Large intestine (tissue), 3 donors: ENCODE results near the gene RBMS3. TPM values are rescaled to one million over a fixed set of nuclear protein-coding genes. Genes with fewer than 3 reads are reported as not detected.

ENCODE experiments used
- DNase-seq, 2 donors: peaks; one replicate each; pipeline versions ENCODE4 v3.0.0 to v3.0.0-alpha.2; 2013
- H3K27ac ChIP-seq: one replicate; pipeline ENCODE4 v1.5.1; 2013; ENCODE audit warnings: low read length
- H3K27me3 ChIP-seq: 2 replicates; pipeline ENCODE4 v1.6.1; 2013; ENCODE audit warnings: low read length; ENCODE audit not compliant: control insufficient read depth, insufficient read depth
- H3K36me3 ChIP-seq: 2 replicates; pipeline ENCODE4 v1.6.1; 2013; ENCODE audit warnings: low read length; ENCODE audit not compliant: control insufficient read depth, insufficient read depth
- H3K4me1 ChIP-seq: one replicate; pipeline ENCODE4 v1.6.1; 2013; ENCODE audit warnings: low read length; ENCODE audit not compliant: control insufficient read depth, insufficient read depth
- H3K4me3 ChIP-seq: one replicate; pipeline ENCODE4 v1.5.1; 2013; ENCODE audit warnings: low read length
- H3K9me3 ChIP-seq: one replicate; pipeline ENCODE4 v1.6.1; 2013; ENCODE audit warnings: mild to moderate bottlenecking, low read depth, low read length, moderate library complexity; ENCODE audit not compliant: control insufficient read depth
- WGBS: methylation state at CpG from one replicate; pipeline ENCODE4 v1.1.5; 2013; ENCODE audit warnings: low lambda C conversion rate; ENCODE audit not compliant: insufficient coverage; 5-methylcytosine and 5-hydroxymethylcytosine counted together
- polyA plus RNA-seq: library from polyadenylated mRNA; unstranded; fragments of 120-200 nt; gene quantifications from one replicate; pipeline ENCODE4 v1.2.1, GENCODE V29; 2013

Gene RBMS3
- polyA plus RNA-seq, 1 donor, result 10.8 TPM

DNA sequence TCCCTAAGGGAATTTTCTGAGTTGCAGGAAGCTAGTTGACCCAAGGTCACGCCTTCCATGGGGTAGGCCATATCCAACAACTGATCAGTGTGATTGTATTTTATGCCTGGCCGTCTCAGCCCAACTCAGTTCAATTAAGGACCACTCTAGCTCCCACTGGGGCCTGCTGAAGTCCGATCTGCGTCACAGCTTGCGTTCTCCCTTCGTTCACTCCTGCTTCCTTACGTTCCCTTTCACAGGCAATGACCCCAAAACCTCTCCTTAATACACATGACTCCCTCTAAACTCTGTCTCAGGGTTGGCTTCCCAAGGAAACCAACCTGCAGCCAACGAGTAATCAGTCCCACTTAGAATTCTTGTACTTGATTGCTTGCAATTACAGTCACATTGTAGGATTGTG, 428.0 kb downstream of the RBMS3 start:
- DNase-seq, result no peak
- 100% methylated on average over 4 of the region's 8 CpGs for WGBS
- Histone ChIP-seq H3K4me3 (no peak overlapping the region), H3K27ac (no peak overlapping the region), H3K36me3 (no peaks in the 10 kb centered on the region), H3K27me3 (no peaks in the 10 kb centered on the region), H3K9me3 (no peaks in the 10 kb centered on the region), H3K4me1 (no peaks in the 10 kb centered on the region)

DNA sequence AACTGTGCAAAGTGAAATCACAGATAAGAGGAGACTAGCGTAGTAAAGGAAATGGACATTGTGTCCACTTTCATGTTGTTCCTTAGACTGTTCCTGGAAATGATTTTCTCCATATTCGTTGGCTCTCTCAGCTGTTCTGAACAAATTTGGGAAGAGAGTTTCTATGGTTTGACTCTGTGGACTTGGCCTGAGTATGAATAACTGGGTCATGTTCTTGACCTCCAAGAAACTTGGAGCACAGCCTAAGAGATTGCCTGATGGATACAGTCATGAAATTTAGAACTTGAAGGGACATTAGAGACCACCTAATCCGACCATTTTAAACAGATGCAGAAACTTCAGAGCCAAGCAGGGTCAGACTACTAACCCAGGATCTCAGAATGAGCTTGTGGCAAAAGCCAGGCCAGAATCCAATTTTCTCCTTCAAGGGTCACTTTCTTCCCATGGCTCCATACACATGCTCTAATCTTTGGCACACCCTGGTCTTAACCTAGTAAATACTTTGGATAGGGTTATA, 430.4 kb downstream of the RBMS3 start:
- H3K4me3 ChIP-seq, result no peak overlapping the region
- H3K36me3 ChIP-seq, result no peaks in the 10 kb centered on the region
- no peak overlapping the region for H3K27ac ChIP-seq
- DNase-seq, result no peak
- H3K9me3 ChIP-seq, result no peaks in the 10 kb centered on the region
- WGBS, result 100% methylated on average over 1 of the region's 3 CpGs
- H3K4me1 ChIP-seq, result no peaks in the 10 kb centered on the region
- H3K27me3 ChIP-seq, result no peaks in the 10 kb centered on the region

DNA sequence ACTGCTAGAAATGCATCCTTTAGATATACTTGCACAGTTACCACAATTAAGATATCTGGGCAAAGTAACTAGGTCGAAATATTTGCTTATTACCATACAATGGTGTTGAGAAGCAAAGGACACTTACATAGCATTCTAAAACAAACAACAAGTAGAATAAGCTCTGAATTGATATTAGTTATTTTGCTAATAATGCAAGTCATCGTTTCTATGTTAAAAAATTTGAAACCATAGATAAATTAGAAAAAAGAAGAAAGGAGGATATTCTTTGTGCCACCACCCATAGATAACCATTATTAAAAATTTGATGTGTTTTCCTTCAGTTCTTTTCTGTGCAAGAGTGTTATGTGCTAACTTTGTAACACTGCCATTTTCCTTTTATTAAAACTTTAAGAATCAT, 435.3 kb downstream of the RBMS3 start:
- H3K4me3 ChIP-seq, result no peak overlapping the region
- H3K9me3 ChIP-seq, result no peaks in the 10 kb centered on the region

DNA sequence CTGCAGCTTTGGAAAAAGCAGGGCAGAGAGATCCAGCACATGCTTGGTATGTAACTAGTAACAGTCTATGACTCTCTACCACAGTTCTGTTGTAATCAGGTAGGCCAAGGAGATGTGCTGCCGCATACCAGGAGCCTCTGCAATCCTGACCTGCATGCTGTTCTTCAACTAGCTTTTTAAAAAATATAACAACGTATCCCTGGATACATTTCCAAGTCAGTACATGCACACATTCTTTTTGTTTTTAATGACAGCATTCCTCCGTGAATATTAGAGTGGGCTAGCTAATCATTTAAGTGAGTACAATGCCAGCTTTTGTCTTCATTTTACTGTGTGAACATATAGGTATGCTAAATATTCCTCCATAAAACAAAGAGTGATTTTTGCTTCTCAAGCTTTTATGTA, 437.8 kb downstream of the RBMS3 start:
- no peaks in the 10 kb centered on the region for H3K27me3 ChIP-seq
- H3K27ac ChIP-seq, result no peak overlapping the region
- whole genome bisulfite sequencing, result 100% methylated on average over 1 of the region's 3 CpGs
- no peak overlapping the region for H3K4me3 ChIP-seq
- DNase-seq, result no peak
- H3K36me3 ChIP-seq, result no peaks in the 10 kb centered on the region
- H3K4me1 ChIP-seq, result no peaks in the 10 kb centered on the region
- no peaks in the 10 kb centered on the region for H3K9me3 ChIP-seq

More for the DNA sequence above, 435.3 kb downstream of the RBMS3 start:
- H3K27me3 ChIP-seq, result no peaks in the 10 kb centered on the region
- H3K27ac ChIP-seq, result no peak overlapping the region
- WGBS, result 78% methylated on average over 1 of the region's 2 CpGs
- H3K36me3 ChIP-seq, result no peaks in the 10 kb centered on the region
- DNase-seq, result no peak
- H3K4me1 ChIP-seq, result no peaks in the 10 kb centered on the region

DNA sequence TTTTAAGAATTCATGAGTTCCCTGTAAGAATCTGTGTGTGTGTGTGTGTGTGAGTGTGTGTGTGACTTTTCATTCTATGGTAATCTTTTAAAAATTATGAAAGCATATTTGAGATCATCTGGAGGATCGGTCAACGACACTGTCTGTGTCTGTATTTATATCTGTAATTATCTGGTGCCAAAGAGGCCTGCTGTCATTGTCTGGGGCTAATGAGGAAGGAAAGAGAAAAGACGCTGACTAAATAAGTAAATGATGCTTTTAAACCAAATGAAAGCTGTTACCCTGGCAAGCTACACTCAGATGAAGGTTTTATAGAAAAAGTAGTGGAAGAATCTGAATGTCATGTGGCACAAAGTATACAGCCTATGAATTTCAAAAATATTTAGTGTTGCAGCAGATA, 439.8 kb downstream of the RBMS3 start:
- Histone ChIP-seq H3K4me1 (no peaks in the 10 kb centered on the region), H3K9me3 (no peaks in the 10 kb centered on the region), H3K4me3 (no peak overlapping the region), H3K27ac (no peak overlapping the region), H3K27me3 (no peaks in the 10 kb centered on the region), H3K36me3 (no peaks in the 10 kb centered on the region)
- WGBS, result 80% methylated on average over 1 of the region's 3 CpGs
- no peak for DNase-seq

DNA sequence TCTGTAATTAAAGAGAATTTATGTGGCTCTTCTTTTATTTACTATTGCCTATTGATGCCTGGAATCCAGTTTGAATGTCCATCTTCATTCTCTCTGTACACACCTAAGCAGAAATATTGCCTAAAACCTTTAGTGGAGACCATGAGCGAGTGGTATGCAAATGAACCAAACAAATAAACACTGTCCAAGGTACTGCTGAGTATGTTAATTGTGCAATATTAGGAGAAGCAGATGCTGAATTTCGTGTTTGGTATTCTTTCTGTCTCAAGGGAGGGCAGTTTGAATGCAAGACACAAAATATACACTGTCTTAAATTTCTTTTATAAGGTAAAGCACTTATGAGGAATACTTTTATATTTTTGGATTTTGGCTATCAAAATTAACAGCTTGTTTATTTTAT, 440.9 kb downstream of the RBMS3 start:
- Histone ChIP-seq H3K4me1 (no peaks in the 10 kb centered on the region), H3K36me3 (no peaks in the 10 kb centered on the region), H3K4me3 (no peak overlapping the region), H3K27ac (no peak overlapping the region), H3K9me3 (no peaks in the 10 kb centered on the region), H3K27me3 (no peaks in the 10 kb centered on the region)
- no peak for DNase-seq
- WGBS, result no CpG with 5 or more reads among the region's 2 CpGs

DNA sequence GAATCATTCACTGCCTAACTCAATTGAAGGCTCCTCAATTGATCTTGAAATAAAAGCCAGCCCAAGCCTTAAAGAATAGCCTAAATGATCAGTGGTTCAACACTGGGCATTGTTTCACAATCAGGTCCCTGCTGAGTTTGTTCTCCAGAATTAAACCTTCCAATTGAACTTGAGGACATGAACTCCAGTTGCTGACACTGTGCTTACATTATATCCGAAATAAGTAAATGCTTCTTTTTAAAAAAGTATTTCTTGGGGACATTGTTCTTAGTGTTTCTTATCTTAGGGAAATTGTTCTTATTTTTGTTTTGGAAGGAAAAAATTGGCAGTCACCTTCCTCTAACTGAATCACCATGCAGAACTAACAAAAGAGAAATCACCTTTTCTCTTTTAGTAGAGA, 450.2 kb downstream of the RBMS3 start:
- Histone ChIP-seq H3K9me3 (no peaks in the 10 kb centered on the region), H3K4me1 (no peaks in the 10 kb centered on the region), H3K27me3 (no peaks in the 10 kb centered on the region), H3K4me3 (no peak overlapping the region), H3K27ac (no peak overlapping the region), H3K36me3 (no peaks in the 10 kb centered on the region)
- DNase-seq, result no peak
- no CpG with 5 or more reads among the region's 1 CpG for WGBS

DNA sequence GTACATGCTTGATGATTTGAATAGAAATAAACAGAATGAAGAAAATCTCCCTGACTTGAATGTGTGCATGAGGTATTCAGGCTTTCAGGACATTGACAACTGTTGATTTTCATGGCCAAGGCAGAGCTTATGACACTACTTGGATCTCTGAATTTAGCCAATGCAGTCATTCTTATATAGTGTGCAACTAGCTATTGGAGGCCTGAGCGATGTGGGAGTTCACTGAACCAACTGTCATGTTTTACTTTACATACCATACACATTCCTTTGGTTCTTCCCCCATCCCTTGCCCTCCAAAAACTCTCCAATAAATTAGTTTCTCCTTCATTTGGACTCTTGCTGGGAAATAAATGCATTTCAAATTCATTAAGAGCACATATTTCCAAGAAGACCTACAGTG, 460.4 kb downstream of the RBMS3 start:
- H3K4me1 ChIP-seq, result no peaks in the 10 kb centered on the region
- H3K27me3 ChIP-seq, result no peaks in the 10 kb centered on the region
- WGBS, result no CpG with 5 or more reads among the region's 1 CpG
- H3K4me3 ChIP-seq, result no peak overlapping the region
- H3K9me3 ChIP-seq, result no peaks in the 10 kb centered on the region
- H3K27ac ChIP-seq, result no peak overlapping the region
- H3K36me3 ChIP-seq, result no peaks in the 10 kb centered on the region
- no peak for DNase-seq

DNA sequence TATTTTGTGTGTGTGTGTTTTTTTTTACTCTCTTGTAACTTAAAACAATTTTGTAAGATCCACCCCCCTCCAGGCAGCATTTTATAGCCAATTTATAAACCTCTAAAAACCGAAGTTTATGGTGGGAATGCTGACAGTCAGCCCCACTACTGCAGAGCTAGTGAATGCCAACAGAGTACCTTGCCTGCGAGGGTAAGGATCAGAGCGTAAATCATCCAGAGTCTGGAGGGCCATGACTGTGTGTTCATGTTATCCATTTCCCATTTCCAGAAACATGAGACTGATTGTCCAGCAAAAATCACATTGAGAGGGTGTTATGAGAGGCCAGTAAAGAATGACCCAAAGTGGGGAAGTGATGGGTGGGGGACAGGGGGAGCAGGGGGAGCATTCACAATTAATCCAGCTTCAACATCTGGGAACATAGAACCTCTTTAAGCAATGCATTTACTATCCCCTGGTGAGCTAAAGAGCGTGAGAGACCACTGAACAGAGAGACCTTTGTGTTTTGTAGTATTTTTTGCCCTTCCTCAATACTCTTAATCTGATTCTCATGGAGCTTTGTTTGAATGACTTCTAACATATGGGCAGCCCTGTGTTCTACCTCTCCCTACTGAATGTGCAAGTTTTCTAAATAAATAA, 464.5 kb downstream of the RBMS3 start:
- H3K9me3 ChIP-seq, result no peaks in the 10 kb centered on the region
- no CpG with 5 or more reads among the region's 4 CpGs for WGBS
- no peaks in the 10 kb centered on the region for H3K36me3 ChIP-seq

DNA sequence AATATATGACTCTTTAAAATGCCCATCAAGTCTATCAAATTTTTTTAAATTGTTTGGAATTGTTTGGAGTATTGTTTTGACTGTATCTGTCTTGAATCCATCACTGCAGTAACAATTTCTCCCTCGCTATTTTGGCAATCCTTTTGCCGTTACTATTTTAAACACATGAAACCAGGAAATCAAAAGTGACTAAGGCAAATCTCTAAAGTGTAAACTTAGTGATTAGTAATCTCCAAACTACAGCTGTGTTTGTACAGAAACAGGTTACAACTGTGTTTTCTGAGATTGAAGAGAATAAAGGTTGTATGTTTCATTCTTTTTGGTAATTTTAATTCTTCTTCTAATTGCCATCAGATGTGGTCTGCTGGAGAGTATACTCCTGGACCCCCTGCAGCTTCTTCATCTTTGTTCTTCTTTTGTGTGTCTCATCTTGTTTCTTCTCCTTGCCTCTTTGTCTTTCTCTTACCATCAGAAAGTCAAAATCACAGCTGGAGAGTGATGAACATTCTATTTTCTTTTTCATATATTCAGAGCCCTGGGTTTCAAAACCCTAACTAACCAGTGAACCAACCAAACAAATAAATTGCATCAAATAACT, 465.4 kb downstream of the RBMS3 start:
- no peaks in the 10 kb centered on the region for H3K36me3 ChIP-seq
- no peaks in the 10 kb centered on the region for H3K27me3 ChIP-seq
- WGBS, result 81% methylated on average over 2 of the region's 2 CpGs
- no peaks in the 10 kb centered on the region for H3K9me3 ChIP-seq
- H3K27ac ChIP-seq, result no peak overlapping the region
- no peak overlapping the region for H3K4me3 ChIP-seq
- no peaks in the 10 kb centered on the region for H3K4me1 ChIP-seq
- DNase-seq, result no peak

More for the DNA sequence above, 464.5 kb downstream of the RBMS3 start:
- Histone ChIP-seq H3K27me3 (no peaks in the 10 kb centered on the region), H3K4me1 (no peaks in the 10 kb centered on the region), H3K27ac (no peak overlapping the region), H3K4me3 (no peak overlapping the region)
- no peak for DNase-seq

DNA sequence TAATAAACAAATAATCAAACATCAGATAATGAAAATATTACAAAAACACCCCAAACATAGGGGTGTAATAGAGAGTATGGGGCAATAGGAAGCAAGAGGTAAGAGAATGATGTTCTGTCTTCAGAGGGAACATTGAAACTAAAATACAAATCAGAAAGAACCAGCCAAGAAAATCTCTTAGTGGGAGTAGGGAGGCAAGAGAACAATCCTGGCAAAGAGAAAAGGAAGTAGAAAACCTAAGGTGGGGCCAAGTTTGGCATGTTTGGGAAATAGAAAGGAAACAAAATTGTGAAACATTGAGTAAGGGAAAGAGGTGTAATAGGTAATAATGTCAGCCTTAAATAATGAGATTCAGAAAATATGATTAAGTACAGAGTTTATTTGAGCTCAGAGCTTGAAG, 467.1 kb downstream of the RBMS3 start:
- no peak for DNase-seq
- H3K4me3 ChIP-seq, result no peak overlapping the region
- no peaks in the 10 kb centered on the region for H3K36me3 ChIP-seq
- H3K9me3 ChIP-seq, result no peaks in the 10 kb centered on the region
- no peaks in the 10 kb centered on the region for H3K27me3 ChIP-seq
- H3K27ac ChIP-seq, result no peak overlapping the region
- no peaks in the 10 kb centered on the region for H3K4me1 ChIP-seq
